ENCODE measurements around the gene C13orf46.

DNA sequence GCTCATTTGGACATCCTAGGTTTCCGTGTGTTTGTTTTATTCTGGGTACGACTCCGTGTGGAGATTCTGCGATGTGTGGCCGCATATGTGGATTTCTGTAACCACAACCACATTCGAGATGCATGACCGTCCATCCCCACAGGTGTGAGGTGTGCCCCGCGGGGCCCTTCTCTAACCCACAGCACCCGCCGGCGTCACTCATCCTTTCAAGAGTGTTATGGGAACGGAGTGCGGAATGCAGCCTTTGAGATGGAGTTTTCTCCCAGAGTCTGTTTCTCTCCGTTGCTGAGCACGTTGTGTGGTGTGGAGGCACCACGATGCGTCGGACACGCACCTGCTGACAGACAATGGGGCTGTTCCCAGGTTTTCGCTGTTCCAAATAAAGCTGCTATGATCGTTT lies 40.0 kb downstream of the C13orf46 start:
- TF ChIP-seq L3MBTL2 (conservative IDR thresholded peaks at IDR 0.05) = no peak
- TF ChIP-seq FOXM1 (IDR thresholded peaks at IDR 0.05; ENCODE audit: borderline replicate concordance) = no peak

All from HEK293T (cell line).